Activated naive CD8-positive, alpha-beta T cell treated with anti-CD3 and anti-CD28 coated beads, Interleukin-2, amount 50 U/mL, for 16 hours (primary cell): ENCODE measurements around the gene ABCF2.
A peak's percentile ranks its signal among the peaks of the same experiment; 100 is the strongest.

Experiments used
- DNase-seq: peaks from one replicate; pipeline ENCODE4 v3.0.0-alpha.2; 2020; ENCODE audit warnings: low read depth, low spot score

Gene ABCF2

GRCh38 chr7:151242159-151243044 lies 15.4 kb upstream of the ABCF2 start:
- DNase-seq, result no peak

- DNase-seq, result no peak
These were observed 14.7 kb upstream of the ABCF2 start for GRCh38 chr7:151241755-151242096.

DNA sequence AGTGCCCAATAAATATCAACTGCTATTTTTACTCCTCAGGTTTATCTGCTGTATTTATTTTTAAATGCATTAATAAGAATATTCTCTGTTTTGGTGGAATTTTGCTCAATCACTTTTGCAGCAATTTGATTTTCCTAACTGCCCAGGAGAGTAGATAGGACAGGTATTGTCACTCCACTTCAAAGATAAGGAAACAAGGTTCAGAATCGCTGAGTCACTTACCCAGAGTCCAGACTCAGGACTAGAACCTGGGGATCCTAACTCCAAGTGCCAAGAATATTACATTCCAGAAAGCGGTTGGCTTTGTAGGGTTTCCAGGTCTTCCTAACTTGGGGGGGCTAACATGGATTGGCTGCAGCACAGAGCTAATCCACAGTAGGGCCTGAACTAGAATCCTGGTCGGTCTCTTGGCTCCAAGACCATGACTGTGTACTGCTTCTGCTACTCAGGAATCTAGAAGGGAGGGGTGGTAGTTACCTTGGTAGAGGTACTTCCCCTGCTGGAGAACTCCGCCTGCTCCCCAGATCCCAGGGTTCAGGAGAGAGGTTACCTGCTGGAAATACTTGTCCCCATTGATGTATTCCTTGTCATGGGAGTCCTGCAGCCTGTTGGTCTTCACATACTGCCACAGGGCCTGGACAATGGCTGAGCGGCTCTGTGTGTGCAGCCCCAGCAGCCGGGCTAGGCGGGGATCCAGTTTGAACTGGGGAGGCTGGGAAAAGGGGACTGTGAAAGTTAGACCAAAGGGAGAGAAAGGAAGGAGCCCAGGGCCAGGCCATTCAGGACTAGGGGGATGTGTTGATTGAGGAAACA lies 14.1 kb upstream of the ABCF2 start:
- DNase-seq, result no peak

DNA sequence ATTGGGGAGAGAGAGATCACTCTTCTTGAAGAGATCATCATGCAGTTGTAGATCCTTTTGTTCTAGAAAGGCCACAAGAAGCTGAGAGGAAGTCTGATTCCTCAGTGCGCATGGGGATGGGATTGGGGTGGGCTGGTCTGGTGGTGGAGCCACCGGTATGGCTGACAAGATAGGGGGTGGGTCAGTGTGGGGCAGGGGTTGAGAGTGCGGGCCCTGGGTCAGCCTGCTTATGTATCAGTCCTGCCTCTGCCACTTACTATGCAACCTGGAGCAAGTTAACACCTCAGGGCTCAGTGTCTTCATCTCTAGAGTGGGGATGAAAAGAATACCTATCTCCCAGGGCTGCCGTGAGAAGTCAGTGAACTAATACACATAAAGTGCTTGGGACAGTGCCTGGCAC lies 13.5 kb upstream of the ABCF2 start:
- DNase-seq, result no peak

DNA sequence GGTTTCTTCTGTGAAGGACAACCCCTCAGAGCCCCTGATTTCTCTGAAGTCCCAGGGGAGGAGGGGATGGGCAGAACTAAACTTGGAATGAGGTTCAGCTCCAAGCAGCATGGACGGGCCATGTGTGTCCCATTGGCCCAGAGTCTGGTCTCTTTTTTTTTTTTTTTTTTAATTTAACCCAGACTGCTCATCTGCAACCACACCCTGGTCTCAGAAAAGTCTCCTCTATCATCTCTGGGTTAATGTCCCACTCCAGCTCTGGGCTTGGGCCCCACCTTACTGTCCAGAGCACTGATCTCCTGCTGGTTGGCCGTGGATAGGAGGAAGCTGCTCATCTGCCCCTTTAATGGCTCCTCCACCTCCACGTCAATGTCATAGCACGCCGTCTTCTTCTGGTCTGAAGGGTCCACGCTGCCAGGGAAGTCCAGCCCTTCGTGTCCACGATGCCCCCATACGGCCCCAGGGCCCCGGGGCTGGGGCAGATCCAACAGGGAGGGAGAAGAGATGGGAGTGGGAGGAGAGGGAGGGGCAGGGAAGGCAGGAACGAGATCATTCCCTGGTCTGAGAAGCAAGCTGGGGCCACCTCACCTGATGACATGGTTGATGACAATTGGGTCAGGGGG lies 12.9 kb upstream of the ABCF2 start:
- DNase-seq, result no peak

DNA sequence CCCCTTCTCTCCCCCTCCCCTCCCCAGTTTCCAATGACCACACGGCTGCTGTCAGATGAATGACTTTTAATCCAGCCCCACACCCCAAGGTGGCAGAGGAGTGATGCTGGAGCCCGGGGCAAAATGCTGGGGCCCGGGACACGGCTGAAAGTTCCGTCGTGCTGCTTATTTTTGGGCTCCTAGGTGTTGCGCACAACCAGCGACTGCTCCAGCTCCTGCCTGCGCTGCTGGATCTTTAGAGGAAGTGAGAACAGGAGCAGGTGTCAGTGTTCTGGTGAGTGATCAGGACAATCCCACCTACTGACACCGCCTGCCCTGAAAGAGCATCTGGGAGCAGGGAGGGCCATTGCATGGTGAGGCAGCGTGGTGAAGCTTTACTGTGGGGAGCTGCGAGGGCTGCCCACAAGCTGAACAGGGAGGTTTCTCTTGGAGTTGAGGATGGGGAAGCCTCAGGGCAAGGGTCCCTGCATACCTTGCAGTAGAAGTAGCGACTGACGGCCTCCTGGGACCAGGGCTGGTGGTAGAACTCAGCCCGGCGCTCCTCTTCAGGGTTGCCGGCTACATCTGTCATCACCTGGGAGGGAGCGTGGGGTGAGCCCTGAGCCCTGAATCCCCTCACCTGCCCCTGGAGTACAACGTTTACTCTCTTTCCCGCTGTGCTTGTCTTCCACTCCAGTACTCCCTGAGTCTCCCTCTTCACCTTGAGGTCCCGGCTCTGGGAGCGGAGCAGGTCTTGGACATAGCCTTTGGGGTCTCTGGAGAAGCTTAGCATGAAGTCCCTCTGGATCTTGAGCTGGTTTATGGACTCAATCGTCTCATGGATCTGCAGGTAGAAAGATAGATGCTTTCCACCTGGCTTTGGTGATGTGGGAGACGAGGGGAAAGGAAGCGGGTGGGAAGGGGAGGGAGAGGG lies 12.2 kb upstream of the ABCF2 start:
- DNase-seq, result no peak

GRCh38 chr7:151238190-151238810 lies 11.3 kb upstream of the ABCF2 start:
- no peak for DNase-seq

GRCh38 chr7:151237244-151238189 lies 10.5 kb upstream of the ABCF2 start:
- no peak for DNase-seq

DNA sequence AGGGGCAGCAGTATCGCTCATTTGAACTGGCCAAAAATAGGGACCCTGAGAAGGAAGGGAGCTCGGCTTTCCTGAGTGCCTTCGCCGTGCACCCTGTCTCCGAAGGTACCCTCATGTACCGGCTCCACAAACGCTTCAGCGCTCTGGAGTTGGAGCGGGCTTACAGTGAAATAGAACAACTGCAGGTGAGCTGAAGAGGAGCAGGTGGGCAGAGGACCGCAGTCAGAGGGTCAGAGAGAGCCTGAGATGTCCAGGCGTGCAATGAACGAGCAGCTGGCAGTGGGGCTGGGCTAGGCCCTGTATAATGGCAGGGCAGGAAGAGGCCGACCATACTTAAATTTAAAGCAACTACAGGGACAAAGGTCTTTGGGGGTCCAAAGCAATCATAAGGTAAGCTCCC lies 9.4 kb upstream of the ABCF2 start:
- no peak for DNase-seq

GRCh38 chr7:151235091-151235787 lies 8.2 kb upstream of the ABCF2 start:
- DNase-seq, result no peak

- DNase-seq, result no peak
These were observed 6.8 kb upstream of the ABCF2 start for GRCh38 chr7:151233804-151234203.

DNA sequence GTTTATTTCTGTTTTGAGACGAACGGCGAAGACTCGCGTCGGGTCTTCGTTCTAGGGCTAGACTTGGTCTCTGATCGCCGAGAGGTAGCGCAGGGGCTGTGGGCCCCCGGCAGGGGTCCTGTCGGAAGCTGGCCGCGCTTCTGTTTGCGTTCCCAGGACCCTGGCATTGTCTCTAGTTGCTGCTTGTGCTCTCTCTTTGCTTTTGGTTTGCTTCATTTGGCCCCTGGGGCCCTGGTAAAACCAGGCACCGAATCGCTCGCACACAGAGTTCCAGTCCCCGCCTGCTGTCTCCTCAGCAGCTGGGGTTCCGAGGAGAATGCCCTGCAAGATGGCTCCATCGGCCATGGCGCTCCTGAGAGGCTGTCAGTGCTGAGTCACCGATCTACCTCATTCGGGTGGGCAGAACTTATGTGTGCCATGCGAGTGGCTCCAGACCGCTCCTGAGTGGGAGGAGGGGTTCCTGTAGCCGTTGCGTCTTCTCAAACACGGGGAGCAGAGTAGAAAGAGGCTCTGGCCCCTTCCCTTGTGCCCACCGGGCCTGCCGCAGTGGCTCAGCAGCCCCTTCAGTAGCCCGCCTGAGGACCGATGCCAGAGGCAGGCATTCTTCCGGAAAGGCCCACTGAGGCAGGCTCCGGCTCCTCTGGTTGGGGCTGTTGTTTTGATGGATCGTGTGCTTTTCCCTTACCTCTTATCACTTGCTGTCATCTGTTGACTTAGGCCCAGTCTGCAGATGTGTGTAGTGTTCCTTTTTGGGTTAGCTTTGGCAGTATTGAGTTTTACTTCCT lies 6.1 kb upstream of the ABCF2 start:
- DNase-seq, result peak; percentile 64

GRCh38 chr7:151232091-151232916 lies 5.3 kb upstream of the ABCF2 start, which contains the start of gene CHPF2:
TSS of gene CHPF2 (plus strand) at chr7:151232483. CDS start at chr7:151234012, 1,529 bp downstream.
- DNase-seq, result peak; percentile 78

- no peak for DNase-seq
These were observed 4.1 kb upstream of the ABCF2 start for GRCh38 chr7:151231080-151231479.

GRCh38 chr7:151229249-151229648 lies 2.2 kb upstream of the ABCF2 start:
- no peak for DNase-seq

- no peak for DNase-seq
These were observed 1.2 kb upstream of the ABCF2 start for GRCh38 chr7:151228024-151228866.

- no peak for DNase-seq
These were observed 488 bp downstream of the ABCF2 start for GRCh38 chr7:151226560-151226874.
